HG03097 (cell line): ENCODE measurements around the gene PRMT9.
A peak's percentile ranks its signal among the peaks of the same experiment; 100 is the strongest.

Source experiments
- ATAC-seq: cut with Tn5 transposase; IDR thresholded peaks from one replicate; pipeline ENCODE4 v1.9.1; 2021; ENCODE audit not compliant: unreplicated experiment, low FRiP score

Gene PRMT9

GRCh38 chr4:147625733-147626132 lies 58.2 kb downstream of the PRMT9 start:
- ATAC-seq = no peak

GRCh38 chr4:147620315-147620714 lies 63.6 kb downstream of the PRMT9 start:
- no peak for ATAC-seq

GRCh38 chr4:147617841-147618691 lies 65.9 kb downstream of the PRMT9 start:
- ATAC-seq = no peak

GRCh38 chr4:147617173-147617840 lies 66.7 kb downstream of the PRMT9 start, which contains the start of gene TMEM184C:
Gene TMEM184C, plus strand, starts transcription at chr4:147617397. Its CDS starts 560 bp downstream, at chr4:147617957.
- ATAC-seq = peak; percentile 100

GRCh38 chr4:147616849-147617172 lies 67.2 kb downstream of the PRMT9 start:
- no peak for ATAC-seq

GRCh38 chr4:147610686-147611085 lies 73.3 kb downstream of the PRMT9 start:
- no peak for ATAC-seq

- ATAC-seq = no peak
These were observed 76.5 kb downstream of the PRMT9 start for GRCh38 chr4:147607471-147607870.

GRCh38 chr4:147605499-147605898 lies 78.5 kb downstream of the PRMT9 start:
- ATAC-seq = no peak

- no peak for ATAC-seq
These were observed 84.2 kb downstream of the PRMT9 start for GRCh38 chr4:147599769-147600168.

GRCh38 chr4:147599206-147599605 lies 84.8 kb downstream of the PRMT9 start:
- no peak for ATAC-seq

GRCh38 chr4:147597561-147597960 lies 86.4 kb downstream of the PRMT9 start:
- no peak for ATAC-seq

GRCh38 chr4:147596981-147597380 lies 87.0 kb downstream of the PRMT9 start:
- ATAC-seq = no peak

GRCh38 chr4:147596377-147596776 lies 87.6 kb downstream of the PRMT9 start:
- no peak for ATAC-seq

- ATAC-seq = no peak
These were observed 89.4 kb downstream of the PRMT9 start for GRCh38 chr4:147594578-147594977.

- ATAC-seq = no peak
These were observed 89.9 kb downstream of the PRMT9 start for GRCh38 chr4:147594107-147594506.

- ATAC-seq = no peak
These were observed 92.9 kb downstream of the PRMT9 start for GRCh38 chr4:147591106-147591505.

- no peak for ATAC-seq
These were observed 93.6 kb downstream of the PRMT9 start for GRCh38 chr4:147590249-147590920.

- no peak for ATAC-seq
These were observed 94.4 kb downstream of the PRMT9 start for GRCh38 chr4:147589586-147589985.
